ENCODE data around the gene PLEKHD1. TPM values are rescaled to one million over a fixed set of nuclear protein-coding genes. Genes with fewer than 3 reads are reported as not detected.

The PLEKHD1 gene
- total RNA-seq, 2 experiments from 2014 or later: 0.47 to 0.63 TPM

DNA sequence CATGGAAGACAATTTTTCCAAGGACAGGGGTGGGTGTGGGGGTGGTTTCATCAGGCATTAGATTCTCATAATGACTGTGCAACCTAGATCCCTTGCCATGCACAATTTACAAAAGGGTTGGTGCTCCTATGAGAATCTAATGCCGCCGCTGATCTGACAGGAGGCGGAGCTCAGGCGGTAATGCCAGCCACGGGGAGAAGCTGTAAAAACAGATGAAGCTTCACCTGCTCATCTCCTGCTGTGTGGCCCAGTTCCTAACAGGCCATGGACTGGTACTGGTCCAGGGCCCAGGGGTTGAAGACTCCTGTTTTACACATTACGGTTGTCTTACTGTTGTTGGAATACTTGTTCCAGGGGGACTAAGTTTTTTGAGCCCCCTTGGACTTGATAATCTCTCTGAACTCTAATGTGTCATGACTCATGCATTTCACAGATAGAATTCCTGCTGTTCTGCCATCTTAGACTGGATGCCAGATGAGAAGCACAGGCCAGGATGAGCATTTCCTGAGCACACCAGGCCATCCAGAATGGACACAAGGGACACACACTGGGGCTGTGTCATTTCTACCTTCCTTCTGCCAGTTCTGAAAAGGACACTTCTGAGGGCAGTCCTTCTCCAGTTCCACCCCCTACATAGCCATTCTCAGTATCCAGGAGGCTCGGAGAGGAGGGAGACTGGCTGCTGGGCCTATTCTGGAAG is 5.8 kb downstream of the PLEKHD1 start:
- ChIA-PET POLR2A (no interaction called here), CTCF (no interaction called here)
- ATAC-seq (ENCODE audit: poor library complexity) (no peak), DNase-seq (no peak)
- Mint-ChIP-seq H3K9me3 (no peaks in the 10 kb centered on the region), H3K27me3 (peaks cover 37% of the 10 kb centered on the region), H3K36me3 (ENCODE audit: low read depth) (no peaks in the 10 kb centered on the region), H3K4me1 (ENCODE audit: low read depth) (no peaks in the 10 kb centered on the region), H3K27ac (no peak overlapping the region), H3K4me3 (no peak overlapping the region)
- H3K4me1 ChIP-seq (ENCODE audit: insufficient read depth, low read length): no peaks in the 10 kb centered on the region
- no peaks in the 10 kb centered on the region for H3K9me3 ChIP-seq (ENCODE audit: control insufficient read depth in 1 of 2, insufficient read depth in 1 of 2, low read length in 2 of 2)
- H3K27me3 ChIP-seq (ENCODE audit: control insufficient read depth in 1 of 2, insufficient read depth in 2 of 2, low read length in 2 of 2): peaks cover 18 to 32% of the 10 kb centered on the region in 2 experiments
- H3K27ac ChIP-seq (ENCODE audit: low read depth in 1 of 2, low read length in 2 of 2): no peak overlapping the region
- intact Hi-C loops (cut with DNase I, micrococcal nuclease): no loop called here
- no peak overlapping the region for H3K4me3 ChIP-seq (ENCODE audit: low read length)
- no peaks in the 10 kb centered on the region for H3K36me3 ChIP-seq (ENCODE audit: insufficient read depth, low read length)
- TF ChIP-seq, protein P1, sequence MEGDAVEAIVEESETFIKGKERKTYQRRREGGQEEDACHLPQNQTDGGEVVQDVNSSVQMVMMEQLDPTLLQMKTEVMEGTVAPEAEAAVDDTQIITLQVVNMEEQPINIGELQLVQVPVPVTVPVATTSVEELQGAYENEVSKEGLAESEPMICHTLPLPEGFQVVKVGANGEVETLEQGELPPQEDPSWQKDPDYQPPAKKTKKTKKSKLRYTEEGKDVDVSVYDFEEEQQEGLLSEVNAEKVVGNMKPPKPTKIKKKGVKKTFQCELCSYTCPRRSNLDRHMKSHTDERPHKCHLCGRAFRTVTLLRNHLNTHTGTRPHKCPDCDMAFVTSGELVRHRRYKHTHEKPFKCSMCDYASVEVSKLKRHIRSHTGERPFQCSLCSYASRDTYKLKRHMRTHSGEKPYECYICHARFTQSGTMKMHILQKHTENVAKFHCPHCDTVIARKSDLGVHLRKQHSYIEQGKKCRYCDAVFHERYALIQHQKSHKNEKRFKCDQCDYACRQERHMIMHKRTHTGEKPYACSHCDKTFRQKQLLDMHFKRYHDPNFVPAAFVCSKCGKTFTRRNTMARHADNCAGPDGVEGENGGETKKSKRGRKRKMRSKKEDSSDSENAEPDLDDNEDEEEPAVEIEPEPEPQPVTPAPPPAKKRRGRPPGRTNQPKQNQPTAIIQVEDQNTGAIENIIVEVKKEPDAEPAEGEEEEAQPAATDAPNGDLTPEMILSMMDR (IDR thresholded peaks at IDR 0.05): no peak

DNA sequence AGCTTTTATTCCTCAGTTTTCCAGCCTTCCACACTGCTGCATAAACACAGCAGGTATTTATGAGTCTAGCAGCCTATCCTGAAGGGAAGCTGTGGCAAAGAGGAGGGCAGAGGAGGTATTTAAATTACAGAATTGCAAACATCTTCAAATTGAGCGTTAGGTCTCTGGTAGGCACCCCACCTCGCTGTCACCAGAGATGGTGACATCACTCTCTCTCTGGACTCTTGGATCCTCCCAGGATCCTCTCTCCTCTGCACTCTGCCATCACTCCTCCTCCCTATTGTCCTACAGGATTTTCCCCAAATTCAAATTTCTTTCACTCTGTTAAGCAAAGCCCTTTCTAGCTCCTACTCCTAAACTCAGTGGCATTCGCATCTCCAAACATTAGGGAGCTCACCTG is 6.7 kb downstream of the PLEKHD1 start:
- H3K4me1 Mint-ChIP-seq (ENCODE audit: low read depth): no peaks in the 10 kb centered on the region
- H3K27me3 ChIP-seq (ENCODE audit: control insufficient read depth in 1 of 2, insufficient read depth in 2 of 2, low read length in 2 of 2): peaks cover 13 to 25% of the 10 kb centered on the region in 2 experiments
- H3K36me3 Mint-ChIP-seq (ENCODE audit: low read depth): no peaks in the 10 kb centered on the region
- TF ChIP-seq, protein P1 (IDR thresholded peaks at IDR 0.05): no peak
- ChIA-PET CTCF (no interaction called here), POLR2A (no interaction called here)
- no peaks in the 10 kb centered on the region for H3K9me3 ChIP-seq (ENCODE audit: control insufficient read depth in 1 of 2, insufficient read depth in 1 of 2, low read length in 2 of 2)
- peaks cover 28% of the 10 kb centered on the region for H3K27me3 Mint-ChIP-seq
- H3K36me3 ChIP-seq (ENCODE audit: insufficient read depth, low read length): no peaks in the 10 kb centered on the region
- DNase-seq (no peak), ATAC-seq (ENCODE audit: poor library complexity) (no peak)
- H3K27ac Mint-ChIP-seq: no peak overlapping the region
- H3K9me3 Mint-ChIP-seq: no peaks in the 10 kb centered on the region
- H3K27ac ChIP-seq (ENCODE audit: low read depth in 1 of 2, low read length in 2 of 2): no peak overlapping the region
- H3K4me3 ChIP-seq (ENCODE audit: low read length): no peak overlapping the region
- intact Hi-C loops (cut with DNase I, micrococcal nuclease): no loop called here
- no peak overlapping the region for H3K4me3 Mint-ChIP-seq
- no peaks in the 10 kb centered on the region for H3K4me1 ChIP-seq (ENCODE audit: insufficient read depth, low read length)

DNA sequence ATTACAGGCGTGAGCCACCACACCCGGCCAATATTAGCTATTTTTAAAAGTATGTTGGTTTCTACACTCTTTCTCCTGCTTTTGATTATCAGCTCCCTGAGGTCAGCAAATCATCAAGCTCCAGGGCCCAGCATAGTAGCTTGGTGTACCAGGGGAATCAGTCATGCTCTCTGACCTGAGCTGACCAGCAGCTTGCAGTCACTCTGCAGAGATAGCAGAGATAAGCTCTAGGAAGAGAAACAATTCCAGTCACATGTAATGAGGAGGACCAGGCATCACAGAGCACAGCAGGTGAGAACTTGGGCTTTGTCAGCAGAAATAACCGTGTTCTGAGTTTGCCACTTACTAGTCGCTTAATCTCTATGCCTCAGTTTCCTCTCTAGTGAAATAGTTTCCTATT is 8.5 kb downstream of the PLEKHD1 start:
- no peaks in the 10 kb centered on the region for H3K36me3 Mint-ChIP-seq (ENCODE audit: low read depth)
- no peak overlapping the region for H3K4me3 ChIP-seq (ENCODE audit: low read length)
- peaks cover 11% of the 10 kb centered on the region for H3K27me3 Mint-ChIP-seq
- intact Hi-C loops (cut with DNase I, micrococcal nuclease): no loop called here
- no peaks in the 10 kb centered on the region for H3K4me1 Mint-ChIP-seq (ENCODE audit: low read depth)
- no peaks in the 10 kb centered on the region for H3K36me3 ChIP-seq (ENCODE audit: insufficient read depth, low read length)
- no peak overlapping the region for H3K4me3 Mint-ChIP-seq
- no peaks in the 10 kb centered on the region for H3K9me3 ChIP-seq (ENCODE audit: control insufficient read depth in 1 of 2, insufficient read depth in 1 of 2, low read length in 2 of 2)
- H3K27ac ChIP-seq (ENCODE audit: low read depth in 1 of 2, low read length in 2 of 2): no peak overlapping the region
- DNase-seq (no peak), ATAC-seq (ENCODE audit: poor library complexity) (no peak)
- no peaks in the 10 kb centered on the region for H3K9me3 Mint-ChIP-seq
- TF ChIP-seq, protein P1 (IDR thresholded peaks at IDR 0.05): no peak
- H3K27ac Mint-ChIP-seq: no peak overlapping the region
- H3K27me3 ChIP-seq (ENCODE audit: control insufficient read depth in 1 of 2, insufficient read depth in 2 of 2, low read length in 2 of 2): peaks cover 3 to 8% of the 10 kb centered on the region in 2 experiments
- POLR2A ChIA-PET: no interaction called here
- CTCF ChIA-PET: no interaction called here
- H3K4me1 ChIP-seq (ENCODE audit: insufficient read depth, low read length): no peaks in the 10 kb centered on the region
